SU-DHL-6 (cell line): ENCODE measurements around the gene EREG.

ENCODE experiments used
- H2AFZ ChIP-seq: fragments of 200-600 bp; sonication (generic); 2 replicates; pipeline ENCODE4 v1.6.1; 2014; ENCODE audit warnings: low read depth, mild to moderate bottlenecking, moderate library complexity, mixed read lengths, antibody characterized with exemption, low read length; ENCODE audit not compliant: severe bottlenecking
- H3F3A ChIP-seq: fragments of 200-600 bp; shearing (Covaris generic); 2 replicates; pipeline ENCODE4 v1.6.0; 2016; ENCODE audit warnings: antibody characterized with exemption, mild to moderate bottlenecking; ENCODE audit not compliant: insufficient read depth
- H3K27ac ChIP-seq: fragments of 200-600 bp; sonication (generic); 2 replicates; pipeline ENCODE4 v1.5.1; 2016; ENCODE audit warnings: low read depth, mild to moderate bottlenecking, low read length, moderate library complexity, mixed read lengths
- H3K27me3 ChIP-seq: fragments of 200-600 bp; sonication (generic), shearing (Covaris generic); 2 replicates; pipeline ENCODE4 v1.6.0; 2014; ENCODE audit warnings: mild to moderate bottlenecking, low read length
- H3K36me3 ChIP-seq: fragments of 200-600 bp; sonication (generic); 2 replicates; pipeline ENCODE4 v1.6.1; 2014; ENCODE audit warnings: mild to moderate bottlenecking, low read length, mixed read lengths
- H3K4me2 ChIP-seq: fragments of 300-600, 200-600 bp; shearing (Covaris generic), sonication (generic); 2 replicates; pipeline ENCODE4 v1.6.0; 2014; ENCODE audit warnings: low read length, low read depth, mild to moderate bottlenecking; ENCODE audit not compliant: poor library complexity, severe bottlenecking
- H3K4me3 ChIP-seq: fragments of 200-600 bp; sonication (generic); 2 replicates; pipeline ENCODE4 v1.5.1; 2014; ENCODE audit warnings: antibody characterized with exemption, low read length, mild to moderate bottlenecking, mixed read lengths; ENCODE audit not compliant: insufficient read depth, poor library complexity, severe bottlenecking
- H3K79me2 ChIP-seq: fragments of 200-600 bp; sonication (generic); 2 replicates; pipeline ENCODE4 v1.6.1; 2014; ENCODE audit warnings: mild to moderate bottlenecking, low read length, moderate library complexity; ENCODE audit not compliant: insufficient read depth
- H3K9ac ChIP-seq: fragments of 200-600 bp; sonication (generic); 2 replicates; pipeline ENCODE4 v1.7.0; 2014; ENCODE audit warnings: mild to moderate bottlenecking, low read length
- H3K9me2 ChIP-seq: fragments of 200-600 bp; sonication (generic); replicated peaks from 2 replicates; pipeline ENCODE4 v1.6.1; 2014; ENCODE audit warnings: low read length; ENCODE audit not compliant: insufficient read depth
- H3K9me3 ChIP-seq: fragments of 200-600 bp; sonication (generic); 2 replicates; pipeline ENCODE4 v1.6.1; 2014; ENCODE audit warnings: low read length, mixed read lengths; ENCODE audit not compliant: insufficient read depth
- H4K20me1 ChIP-seq: fragments of 200-600 bp; sonication (generic); 2 replicates; pipeline ENCODE4 v1.6.1; 2014; ENCODE audit warnings: low read depth, mild to moderate bottlenecking, antibody characterized with exemption, low read length, moderate library complexity, mixed read lengths
- CTCF ChIP-seq: fragments of 200-600 bp; sonication (generic); IDR thresholded peaks from one replicate; pipeline ENCODE4 v1.5.1; 2017; ENCODE audit warnings: antibody characterized with exemption, mild to moderate bottlenecking, low read length, moderate library complexity; ENCODE audit not compliant: insufficient read depth, poor library complexity, severe bottlenecking
- EZH2phosphoT487 ChIP-seq: fragments of 200-600 bp; sonication (generic), shearing (Covaris generic); conservative IDR thresholded peaks from 2 replicates; pipeline ENCODE4 v1.6.1; 2018; ENCODE audit warnings: mild to moderate bottlenecking, antibody characterized with exemption, low read length, moderate library complexity, mixed read lengths

The EREG gene

GRCh38 chr4:74428276-74428675 is 63.3 kb downstream of the EREG start:
- Histone ChIP-seq H3K79me2 (no peaks in the 10 kb centered on the region), H3K27ac (no peak overlapping the region), H3K36me3 (no peaks in the 10 kb centered on the region), H3F3A (no peaks in the 10 kb centered on the region), H3K9me3 (no peaks in the 10 kb centered on the region), H3K4me3 (no peak overlapping the region), H3K4me2 (no peak overlapping the region), H3K27me3 (no peaks in the 10 kb centered on the region), H3K9ac (no peak overlapping the region), H4K20me1 (no peaks in the 10 kb centered on the region), H2AFZ (no peak overlapping the region), H3K9me2 (no peaks in the 10 kb centered on the region)
- TF ChIP-seq CTCF = no peak
- no peak for TF ChIP-seq EZH2phosphoT487

GRCh38 chr4:74431113-74431826 is 66.3 kb downstream of the EREG start:
- Histone ChIP-seq H3K9me3 (no peaks in the 10 kb centered on the region), H3K4me2 (no peak overlapping the region), H3F3A (no peaks in the 10 kb centered on the region), H3K79me2 (no peaks in the 10 kb centered on the region), H2AFZ (no peak overlapping the region), H3K27me3 (no peaks in the 10 kb centered on the region), H3K9ac (no peak overlapping the region), H3K36me3 (no peaks in the 10 kb centered on the region), H3K4me3 (no peak overlapping the region), H3K9me2 (no peaks in the 10 kb centered on the region), H4K20me1 (no peaks in the 10 kb centered on the region), H3K27ac (no peak overlapping the region)
- TF ChIP-seq CTCF = no peak
- no peak for TF ChIP-seq EZH2phosphoT487

GRCh38 chr4:74433043-74433442 is 68.1 kb downstream of the EREG start:
- Histone ChIP-seq H3K4me3 (no peak overlapping the region), H4K20me1 (no peaks in the 10 kb centered on the region), H3K79me2 (no peaks in the 10 kb centered on the region), H3F3A (no peaks in the 10 kb centered on the region), H3K9ac (no peak overlapping the region), H3K36me3 (no peaks in the 10 kb centered on the region), H3K4me2 (no peak overlapping the region), H3K27me3 (no peaks in the 10 kb centered on the region), H3K9me3 (no peaks in the 10 kb centered on the region), H2AFZ (no peak overlapping the region), H3K9me2 (no peaks in the 10 kb centered on the region), H3K27ac (no peak overlapping the region)
- TF ChIP-seq CTCF (no peak), EZH2phosphoT487 (no peak)
